Sigmoid colon (tissue), 7 donors: ENCODE data around the gene CNDP2. TPM values are rescaled to one million over a fixed set of nuclear protein-coding genes. Genes with fewer than 3 reads are reported as not detected.

Experiments used
- DNase-seq: peaks from one replicate; pipeline ENCODE4 v3.0.0-alpha.2; 2019
- H3K27ac ChIP-seq, 4 donors: fragments of 200-600 bp; sonication (generic); one replicate each; pipeline ENCODE4 v1.5.1; 2016 to 2019; ENCODE audit warnings: mild to moderate bottlenecking in 1 of 4
- H3K27me3 ChIP-seq, 3 donors: fragments of 200-600 bp; sonication (generic); one replicate each; pipeline ENCODE4 v1.5.1; 2019; ENCODE audit warnings: mild to moderate bottlenecking in 1 of 3
- H3K36me3 ChIP-seq, 4 donors: fragments of 200-600 bp; sonication (generic); one replicate each; pipeline ENCODE4 v1.5.1; 2016 to 2019
- H3K4me1 ChIP-seq, 4 donors: fragments of 200-600 bp; sonication (generic); one replicate each; pipeline ENCODE4 v1.5.1; 2017 to 2019
- H3K4me3 ChIP-seq, 4 donors: fragments of 200-600 bp; sonication (generic); one replicate each; pipeline ENCODE4 v1.5.1; 2017 to 2019; ENCODE audit warnings: mild to moderate bottlenecking in 2 of 4, moderate library complexity in 1 of 4
- H3K9me3 ChIP-seq, 4 donors: fragments of 200-600 bp in 3 of 4; sonication (generic) in 3 of 4; one replicate each; pipeline versions ENCODE4 v1.5.1 to v1.6.1; 2013 to 2019
- EP300 ChIP-seq, 4 donors: sonication (generic); formaldehyde crosslinking; IDR thresholded peaks; one replicate each; pipeline ENCODE4 v1.6.1; 2017; ENCODE audit warnings: antibody characterized with exemption in 4 of 4
- POLR2A ChIP-seq, 2 donors: fragments of 450-650 bp; IDR thresholded peaks; one replicate each; pipeline ENCODE4 v1.6.1; 2016; ENCODE audit warnings: antibody characterized with exemption in 2 of 2, mild to moderate bottlenecking in 2 of 2, moderate library complexity in 2 of 2
- POLR2AphosphoS5 ChIP-seq, 4 donors: sonication (generic); formaldehyde crosslinking; IDR thresholded peaks; one replicate each; pipeline ENCODE4 v1.6.1; 2017; ENCODE audit warnings: antibody characterized with exemption in 4 of 4
- WGBS, 2 donors: extraction: QIAGEN DNeasy Blood & Tissue Kit; methylation state at CpG; one replicate each; pipeline ENCODE4 v1.1.7; 2013; 5-methylcytosine and 5-hydroxymethylcytosine counted together
- intact Hi-C: fragments of 100-400 bp; cut with DNase I; formaldehyde crosslinking; loops from one replicate; pipeline ENCODE4 v1.15.1; 2023
- polyA plus RNA-seq, 3 donors: library from polyadenylated mRNA; stranded (reverse); fragments of 200-250 nt; gene quantifications; one replicate each; pipeline ENCODE4 v1.2.3, GENCODE V29; 2013
- total RNA-seq, 4 donors: library from RNA; depleted of rRNA; stranded (reverse); fragments of >200 nt; gene quantifications; one replicate each; pipeline ENCODE4 v1.1.0, GENCODE V29; 2016
- TF ChIP-seq, protein P1 (sequence below), 4 experiments: fragments of 450-650 bp in 3 of 4; fragments of 200-600 bp in 1 of 4; IDR thresholded peaks; one replicate each; pipeline ENCODE4 v1.5.1; 2016 to 2019; ENCODE audit warnings: antibody characterized with exemption in 4 of 4, mild to moderate bottlenecking in 3 of 4, moderate library complexity in 2 of 4
- donor health status: healthy with polysubstance abuse.
- donor health status: Bipolar disorder and iron deficiency.
- donor health status: healthy.

CNDP2 gene
- total and polyA plus RNA-seq, 7 donors: 29.3 to 179 (median 53.5) TPM

DNA sequence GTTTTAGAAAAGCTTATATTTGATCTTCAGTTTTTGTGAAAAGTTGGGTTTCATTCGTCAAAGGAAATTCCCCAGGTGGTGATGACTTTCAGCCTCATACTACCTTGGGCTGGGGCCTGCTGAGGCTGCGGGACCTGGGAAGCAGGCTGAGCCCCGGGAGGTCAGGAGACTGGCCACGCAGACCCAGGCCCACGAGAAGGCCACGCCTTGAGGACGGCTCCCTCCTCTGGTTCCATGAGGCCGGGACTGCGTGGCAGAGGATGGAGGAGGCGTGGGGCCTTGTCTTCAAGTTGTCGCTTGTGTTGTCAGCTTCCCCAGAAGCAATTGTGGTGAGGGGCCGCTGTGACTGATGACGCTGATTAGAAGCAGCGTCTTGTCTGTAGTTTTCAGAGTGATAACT lies 11.8 kb downstream of the CNDP2 start:
- H3K27me3 ChIP-seq: no peaks in the 10 kb centered on the region
- H3K27ac ChIP-seq: no peak overlapping the region
- no peaks in the 10 kb centered on the region for H3K9me3 ChIP-seq
- peak; percentile 37 for DNase-seq
- TF ChIP-seq POLR2AphosphoS5 (IDR thresholded peaks at IDR 0.05) (no peak), POLR2A (IDR thresholded peaks at IDR 0.05) (no peak), EP300 (IDR thresholded peaks at IDR 0.05) (no peak)
- TF ChIP-seq, protein P1, sequence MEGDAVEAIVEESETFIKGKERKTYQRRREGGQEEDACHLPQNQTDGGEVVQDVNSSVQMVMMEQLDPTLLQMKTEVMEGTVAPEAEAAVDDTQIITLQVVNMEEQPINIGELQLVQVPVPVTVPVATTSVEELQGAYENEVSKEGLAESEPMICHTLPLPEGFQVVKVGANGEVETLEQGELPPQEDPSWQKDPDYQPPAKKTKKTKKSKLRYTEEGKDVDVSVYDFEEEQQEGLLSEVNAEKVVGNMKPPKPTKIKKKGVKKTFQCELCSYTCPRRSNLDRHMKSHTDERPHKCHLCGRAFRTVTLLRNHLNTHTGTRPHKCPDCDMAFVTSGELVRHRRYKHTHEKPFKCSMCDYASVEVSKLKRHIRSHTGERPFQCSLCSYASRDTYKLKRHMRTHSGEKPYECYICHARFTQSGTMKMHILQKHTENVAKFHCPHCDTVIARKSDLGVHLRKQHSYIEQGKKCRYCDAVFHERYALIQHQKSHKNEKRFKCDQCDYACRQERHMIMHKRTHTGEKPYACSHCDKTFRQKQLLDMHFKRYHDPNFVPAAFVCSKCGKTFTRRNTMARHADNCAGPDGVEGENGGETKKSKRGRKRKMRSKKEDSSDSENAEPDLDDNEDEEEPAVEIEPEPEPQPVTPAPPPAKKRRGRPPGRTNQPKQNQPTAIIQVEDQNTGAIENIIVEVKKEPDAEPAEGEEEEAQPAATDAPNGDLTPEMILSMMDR (IDR thresholded peaks at IDR 0.05): no peak
- H3K4me1 ChIP-seq: no peaks in the 10 kb centered on the region
- intact Hi-C loops: no loop called here
- no peak overlapping the region for H3K4me3 ChIP-seq
- peaks cover 0 to 88% (median 54%) of the 10 kb centered on the region in 4 donors for H3K36me3 ChIP-seq
- 90 to 94% methylated on average over 14 of the region's 14 CpGs for WGBS, 2 donors

DNA sequence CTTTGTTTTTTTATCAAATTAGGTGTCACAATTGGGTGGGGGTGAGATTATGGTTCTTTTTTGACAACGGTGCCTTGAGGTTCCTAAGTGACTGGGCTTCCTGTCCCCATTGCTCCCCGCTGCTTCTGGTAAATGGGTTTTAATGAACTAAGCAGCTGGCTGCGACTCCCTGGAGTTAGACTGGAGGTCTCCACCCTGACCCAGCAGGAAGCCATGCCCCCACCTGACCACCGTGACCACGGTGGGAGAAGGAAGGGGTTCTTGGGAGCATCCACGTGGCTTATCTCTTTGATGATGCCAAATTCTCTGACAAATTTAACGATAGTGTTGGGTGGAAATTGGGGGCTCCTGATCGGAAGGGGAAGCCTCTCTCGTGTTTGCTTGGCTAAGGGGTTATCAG lies 12.2 kb downstream of the CNDP2 start:
- Histone ChIP-seq H3K27me3 (no peaks in the 10 kb centered on the region), H3K4me1 (no peaks in the 10 kb centered on the region), H3K27ac (no peak overlapping the region), H3K36me3 (peaks cover 0 to 88% (median 54%) of the 10 kb centered on the region in 4 donors), H3K9me3 (no peaks in the 10 kb centered on the region), H3K4me3 (no peak overlapping the region)
- peak; percentile 53 for DNase-seq
- 48 to 77% methylated on average over 9 of the region's 9 CpGs for WGBS, 2 donors
- intact Hi-C loops: no loop called here
- TF ChIP-seq POLR2AphosphoS5 (IDR thresholded peaks at IDR 0.05): no peak
- TF ChIP-seq EP300 (IDR thresholded peaks at IDR 0.05): no peak
- TF ChIP-seq, protein P1 (IDR thresholded peaks at IDR 0.05): no peak
- TF ChIP-seq POLR2A (IDR thresholded peaks at IDR 0.05): no peak

DNA sequence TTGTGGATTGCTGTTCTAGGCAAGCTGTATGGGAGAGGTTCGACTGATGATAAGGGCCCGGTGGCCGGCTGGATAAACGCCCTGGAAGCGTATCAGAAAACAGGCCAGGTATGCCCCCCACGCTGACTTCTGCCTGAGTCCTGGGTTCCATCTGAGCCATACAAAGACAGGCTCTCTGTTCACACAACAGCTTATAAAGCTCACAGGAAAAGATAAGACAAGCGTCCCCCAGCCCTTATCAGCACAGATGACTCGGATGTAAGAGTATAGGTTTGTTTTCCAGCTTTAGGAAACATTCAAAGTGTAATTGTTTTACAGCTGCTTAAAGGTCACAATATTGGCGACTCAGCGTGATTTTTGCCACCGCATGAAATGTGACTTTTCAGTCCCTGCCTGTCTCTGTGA lies 12.7 kb downstream of the CNDP2 start:
- no peak overlapping the region for H3K27ac ChIP-seq
- peak; percentile 19 for DNase-seq
- intact Hi-C loops: no loop called here
- no peaks in the 10 kb centered on the region for H3K4me1 ChIP-seq
- H3K9me3 ChIP-seq: no peaks in the 10 kb centered on the region
- 18 to 71% methylated on average over 11 of the region's 11 CpGs for WGBS, 2 donors
- no peaks in the 10 kb centered on the region for H3K27me3 ChIP-seq
- no peak overlapping the region for H3K4me3 ChIP-seq
- TF ChIP-seq EP300 (IDR thresholded peaks at IDR 0.05) (no peak), POLR2AphosphoS5 (IDR thresholded peaks at IDR 0.05) (no peak), POLR2A (IDR thresholded peaks at IDR 0.05) (no peak)
- TF ChIP-seq, protein P1 (IDR thresholded peaks at IDR 0.05): no peak
- peaks cover 0 to 88% (median 57%) of the 10 kb centered on the region in 4 donors for H3K36me3 ChIP-seq

DNA sequence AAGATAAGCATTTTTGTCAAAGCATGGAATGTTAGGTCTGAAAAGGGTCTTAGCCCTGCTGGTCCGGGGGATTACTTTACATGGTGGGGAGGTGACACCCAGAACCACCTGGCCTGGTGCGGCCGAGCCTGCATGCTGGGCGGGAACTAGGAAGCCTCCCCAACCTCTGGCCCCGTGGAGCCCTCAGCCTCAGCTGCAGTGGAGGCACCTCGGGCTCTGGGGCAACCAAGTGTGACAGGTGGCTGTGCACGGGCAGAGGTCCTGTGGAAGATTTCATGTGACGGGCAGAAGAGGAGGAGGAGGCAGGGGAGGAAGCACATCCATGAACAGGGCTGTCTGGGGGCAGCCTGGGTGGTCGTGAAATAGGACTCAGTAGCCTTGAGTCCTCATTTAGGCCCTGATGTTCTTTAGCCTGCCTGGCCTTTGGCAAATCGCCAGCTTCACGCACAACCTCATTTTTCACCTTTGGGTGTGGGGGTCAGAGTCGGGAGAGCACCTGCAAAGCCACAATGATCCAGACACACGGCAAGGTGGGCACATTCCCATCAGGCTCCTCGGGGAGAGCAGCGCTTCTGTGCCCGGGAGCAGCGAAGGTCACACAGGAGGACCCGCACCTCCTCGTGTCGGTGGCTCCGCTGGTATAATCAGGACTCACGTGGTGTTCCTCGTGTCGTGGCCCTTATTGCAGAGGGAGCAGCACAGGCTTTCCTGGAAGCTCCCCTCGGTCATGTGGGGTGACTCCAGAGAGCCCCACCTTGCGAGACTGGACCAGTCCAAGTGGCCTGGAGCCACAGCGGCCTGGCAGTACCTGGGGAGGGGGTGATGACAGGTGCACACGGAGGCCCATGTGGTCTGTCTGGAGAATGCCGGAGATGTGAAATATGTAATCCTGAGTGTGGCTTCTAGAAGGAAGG lies 13.9 kb downstream of the CNDP2 start:
- no peaks in the 10 kb centered on the region for H3K9me3 ChIP-seq
- no peaks in the 10 kb centered on the region for H3K27me3 ChIP-seq
- intact Hi-C loops: no loop called here
- TF ChIP-seq POLR2A (IDR thresholded peaks at IDR 0.05) (no peak), POLR2AphosphoS5 (IDR thresholded peaks at IDR 0.05) (no peak), EP300 (IDR thresholded peaks at IDR 0.05) (no peak)
- TF ChIP-seq, protein P1 (IDR thresholded peaks at IDR 0.05): no peak
- H3K27ac ChIP-seq: no peak overlapping the region
- H3K36me3 ChIP-seq: peaks cover 0 to 88% (median 59%) of the 10 kb centered on the region in 4 donors
- peak; percentile 65 for DNase-seq
- no peaks in the 10 kb centered on the region for H3K4me1 ChIP-seq
- WGBS, 2 donors: 89 to 90% methylated on average over 29 of the region's 29 CpGs
- H3K4me3 ChIP-seq: no peak overlapping the region
